ENCODE data around the gene TMEM259. TPM values are rescaled to one million over a fixed set of nuclear protein-coding genes. Genes with fewer than 3 reads are reported as not detected.
A peak's percentile ranks its signal among the peaks of the same experiment; 100 is the strongest.

The TMEM259 gene
- total and polyA plus RNA-seq, 9 of the 15 experiments (the other 6 are each of a cell fraction or from before 2014, with no cell fraction given), result 0.52 to 231 (median 63.6) TPM

GRCh38 chr19:993831-994393 is 27.0 kb downstream of the TMEM259 start:
- BruUV-seq (replicated peaks), result no TSS peak
- H3K4me2 ChIP-seq (ENCODE audit: insufficient read depth, low read length), result no peak overlapping the region
- 85% methylated on average over 28 of the region's 43 CpGs for WGBS (ENCODE audit: insufficient coverage, low coverage, missing lambda C conversion rate)
- TF ChIP-seq SUPT5H (IDR thresholded peaks at IDR 0.05), result 0 out of 2 replicates have a peak, but pooled peaks have one; percentile 31
- TF ChIP-seq, protein P1, sequence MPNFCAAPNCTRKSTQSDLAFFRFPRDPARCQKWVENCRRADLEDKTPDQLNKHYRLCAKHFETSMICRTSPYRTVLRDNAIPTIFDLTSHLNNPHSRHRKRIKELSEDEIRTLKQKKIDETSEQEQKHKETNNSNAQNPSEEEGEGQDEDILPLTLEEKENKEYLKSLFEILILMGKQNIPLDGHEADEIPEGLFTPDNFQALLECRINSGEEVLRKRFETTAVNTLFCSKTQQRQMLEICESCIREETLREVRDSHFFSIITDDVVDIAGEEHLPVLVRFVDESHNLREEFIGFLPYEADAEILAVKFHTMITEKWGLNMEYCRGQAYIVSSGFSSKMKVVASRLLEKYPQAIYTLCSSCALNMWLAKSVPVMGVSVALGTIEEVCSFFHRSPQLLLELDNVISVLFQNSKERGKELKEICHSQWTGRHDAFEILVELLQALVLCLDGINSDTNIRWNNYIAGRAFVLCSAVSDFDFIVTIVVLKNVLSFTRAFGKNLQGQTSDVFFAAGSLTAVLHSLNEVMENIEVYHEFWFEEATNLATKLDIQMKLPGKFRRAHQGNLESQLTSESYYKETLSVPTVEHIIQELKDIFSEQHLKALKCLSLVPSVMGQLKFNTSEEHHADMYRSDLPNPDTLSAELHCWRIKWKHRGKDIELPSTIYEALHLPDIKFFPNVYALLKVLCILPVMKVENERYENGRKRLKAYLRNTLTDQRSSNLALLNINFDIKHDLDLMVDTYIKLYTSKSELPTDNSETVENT (CRISPR knock-in tag; IDR thresholded peaks at IDR 0.05), result no peak
- TF ChIP-seq TBP (optimal IDR thresholded peaks at IDR 0.05; ENCODE audit: low read depth, low read length), result no peak
- no peak for TF ChIP-seq GTF2F1 (IDR thresholded peaks at IDR 0.05; ENCODE audit: low read depth, low read length)
- TF ChIP-seq NUFIP1 (IDR thresholded peaks at IDR 0.05; ENCODE audit: partially characterized antibody), result no peak
- TF ChIP-seq ZNF165 (CRISPR knock-in tag; IDR thresholded peaks at IDR 0.05; ENCODE audit: borderline replicate concordance), result no peak
- TF ChIP-seq TFAM (CRISPR knock-in tag; conservative IDR thresholded peaks at IDR 0.05), result no peak
- no peak for TF ChIP-seq U2AF1 (optimal IDR thresholded peaks at IDR 0.05; ENCODE audit: low read depth, low read length)
- TF ChIP-seq ZNF584 (CRISPR knock-in tag; IDR thresholded peaks at IDR 0.05; ENCODE audit: low read depth), result no peak
- TF ChIP-seq DIDO1 (tag; IDR thresholded peaks at IDR 0.05; ENCODE audit: low read depth), result no peak
- no peak for TF ChIP-seq ZKSCAN3 (CRISPR knock-in tag; IDR thresholded peaks at IDR 0.05)
- TF ChIP-seq ZNF282 (CRISPR knock-in tag; IDR thresholded peaks at IDR 0.05), result no peak
- TF ChIP-seq RBM22 (IDR thresholded peaks at IDR 0.05; ENCODE audit: low read depth, low read length, poor library complexity, severe bottlenecking), result peak; percentile 25
- no peak for TF ChIP-seq FOXM1 (IDR thresholded peaks at IDR 0.05; ENCODE audit: low read depth)
- TF ChIP-seq FOXM1 (CRISPR knock-in tag; IDR thresholded peaks at IDR 0.05; ENCODE audit: low read depth), result 0 out of 2 replicates have a peak, but pooled peaks have one; percentile 39
- TF ChIP-seq FOXA1 (IDR thresholded peaks at IDR 0.05; ENCODE audit: borderline replicate concordance), result no peak
- TF ChIP-seq FOXP1 (CRISPR knock-in tag; IDR thresholded peaks at IDR 0.05), result no peak
- no peak for TF ChIP-seq HEY1 (CRISPR knock-in tag; IDR thresholded peaks at IDR 0.05; ENCODE audit: borderline replicate concordance)
- peak; percentile 84 for TF ChIP-seq ZBTB33 (CRISPR knock-in tag; IDR thresholded peaks at IDR 0.05)

More at GRCh38 chr19:993831-994393, 27.0 kb downstream of the TMEM259 start:
- peak overlapping the region in 1 of 2 experiments; percentile 58; a peak in 1 of 4 replicates for H3K9ac ChIP-seq (ENCODE audit: insufficient read depth in 1 of 2, low read depth in 2 of 2, low read length in 2 of 2)
- H3K27me3 ChIP-seq (ENCODE audit: control insufficient read depth in 2 of 2, insufficient read depth in 2 of 2, low read length in 2 of 2), result no peaks in the 10 kb centered on the region
- in situ Hi-C loops (cut with MboI), result no loop called here
- 0 out of 3 replicates have a peak, but pooled peaks have one; percentile 8 for ATAC-seq
- H3K79me2 ChIP-seq (ENCODE audit: control insufficient read depth, insufficient read depth, low read length), result no peaks in the 10 kb centered on the region
- no peaks in the 10 kb centered on the region; the same call in 1 of the 2 replicates for H4K20me1 ChIP-seq (replicated peaks; ENCODE audit: control insufficient read depth, insufficient read depth, low read length)
- no peak overlapping the region for H3K4me3 ChIP-seq
- H3K36me3 ChIP-seq (ENCODE audit: control insufficient read depth, insufficient read depth, low read length), result peaks cover 60% of the 10 kb centered on the region; the same call in 2 of the 3 replicates
- POLR2A ChIA-PET, result interaction anchor here (1.4 kb wide), 1 partner anchor 26 kb away, joined by 5 read pairs; no protein-coding TSS in a partner anchor
- no peak overlapping the region for H2AFZ ChIP-seq (ENCODE audit: low read depth, low read length)
- intact Hi-C loops (cut with micrococcal nuclease), result no loop called here
- H3K9me3 ChIP-seq (replicated peaks; ENCODE audit: control insufficient read depth, insufficient read depth, low read depth, low read length), result no peaks in the 10 kb centered on the region
- H3K27ac ChIP-seq (ENCODE audit: extremely low read depth, low read depth, low read length), result no peak overlapping the region
- no peak for FAIRE-seq
- CTCF ChIA-PET (ENCODE audit: low intra/inter-chr PET ratio), result no interaction called here
- no peak for DNase-seq (ENCODE audit: extremely low read depth in 1 of 4, low spot score in 3 of 4)
- peaks cover 6% of the 10 kb centered on the region for H3K9me1 ChIP-seq (ENCODE audit: control insufficient read depth, insufficient read depth, low read length)
- H3K4me1 ChIP-seq (replicated peaks in 1 of 2; ENCODE audit: control insufficient read depth in 2 of 2, insufficient read depth in 2 of 2, low read length in 2 of 2), result peaks cover 13 to 81% of the 10 kb centered on the region in 2 experiments; a peak in 4 of 5 replicates
